ENCODE data around the gene PRSS37. TPM values are rescaled to one million over a fixed set of nuclear protein-coding genes. Genes with fewer than 3 reads are reported as not detected.

Gene PRSS37
- total RNA-seq (2022; extraction: Qiagen RNA extraction): not detected in 5 replicates

DNA sequence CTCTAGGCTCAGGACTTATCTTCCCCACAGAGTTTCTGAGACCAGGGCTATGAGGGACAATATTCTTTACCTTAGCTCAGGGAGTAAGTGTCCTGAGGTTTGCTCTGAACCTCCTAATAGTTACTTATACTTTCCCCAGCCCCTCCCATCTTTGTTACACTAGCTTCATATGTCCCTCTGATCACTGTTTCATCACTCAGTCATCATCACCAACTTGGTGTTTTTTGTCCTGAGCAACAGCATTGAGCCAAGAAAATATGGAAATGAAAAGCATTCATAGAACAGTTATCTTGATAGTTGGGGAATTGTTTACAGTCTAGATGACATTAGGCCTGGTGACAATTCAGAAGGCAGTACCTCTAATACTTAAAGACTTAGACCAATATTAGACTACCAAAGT, at the start of gene PRSS37:
Gene PRSS37, minus strand, starts transcription at position 101 of the 400 bp plus-strand sequence. CDS start 436 bp downstream, outside the sequence.

GRCh38 chr7:141789917-141790316, 51.4 kb downstream of the PRSS37 start, which contains the start of gene TAS2R5:
Gene TAS2R5, plus strand, starts transcription at chr7:141790217. Its CDS starts 145 bp downstream, at chr7:141790362.

Other genes with a start within 250 kb of the PRSS37 start
- gene DENND11, start 139.3 kb downstream of the PRSS37 start, total RNA-seq (2022; extraction: Qiagen RNA extraction): 4.1 to 7.5 TPM (median 5.5 TPM) in 5 replicates
- gene WEE2, start 133.1 kb downstream of the PRSS37 start, total RNA-seq (2022; extraction: Qiagen RNA extraction): not detected in 5 replicates
- 283 to 320 TPM (median 296 TPM) in 5 replicates for gene SSBP1, start 103.1 kb downstream of the PRSS37 start, total RNA-seq (2022; extraction: Qiagen RNA extraction)
- not detected in 5 replicates for gene TAS2R3, start 77.4 kb downstream of the PRSS37 start, total RNA-seq (2022; extraction: Qiagen RNA extraction)
- gene TAS2R4, start 64.8 kb downstream of the PRSS37 start, total RNA-seq (2022; extraction: Qiagen RNA extraction): 0.06 to 0.18 TPM (median 0.10 TPM) in 5 replicates
- gene TAS2R5, start 51.3 kb downstream of the PRSS37 start, total RNA-seq (2022; extraction: Qiagen RNA extraction): 0.31 to 0.63 TPM (median 0.40 TPM) in 5 replicates
- gene OR9A4, start 74.9 kb upstream of the PRSS37 start, total RNA-seq (2022; extraction: Qiagen RNA extraction): not detected in 5 replicates
- not detected in 5 replicates for gene CLEC5A, start 105.5 kb upstream of the PRSS37 start, total RNA-seq (2022; extraction: Qiagen RNA extraction)
- gene TAS2R38, start 132.3 kb upstream of the PRSS37 start, total RNA-seq (2022; extraction: Qiagen RNA extraction): not detected in 5 replicates
- 0.62 to 0.90 TPM (median 0.75 TPM) in 5 replicates for gene MGAM, start 154.4 kb upstream of the PRSS37 start, total RNA-seq (2022; extraction: Qiagen RNA extraction)